HFFc6 (cell line): ENCODE results near the gene RPP21. TPM values are rescaled to one million over a fixed set of nuclear protein-coding genes. Genes with fewer than 3 reads are reported as not detected.

Source experiments
- DNase-seq: peaks from one replicate; pipeline ENCODE4 v3.0.0-alpha.2; 2018
- H3K27ac Mint-ChIP-seq: 2 replicates; pipeline ENCODE4 v1.8.0; 2020; ENCODE audit warnings: mild to moderate bottlenecking, mixed read lengths
- H3K27me3 Mint-ChIP-seq: 2 replicates; pipeline ENCODE4 v1.8.0; 2021; ENCODE audit warnings: mild to moderate bottlenecking, moderate library complexity, mixed read lengths; ENCODE audit not compliant: insufficient read depth
- H3K36me3 Mint-ChIP-seq: 2 replicates; pipeline ENCODE4 v1.8.0; 2021; ENCODE audit warnings: low read depth, mixed read lengths
- H3K4me1 Mint-ChIP-seq: 2 replicates; pipeline ENCODE4 v1.8.0; 2020; ENCODE audit warnings: low read depth, mixed read lengths
- H3K4me3 Mint-ChIP-seq: 2 replicates; pipeline ENCODE4 v1.8.0; 2020; ENCODE audit warnings: mild to moderate bottlenecking, moderate library complexity, mixed read lengths
- H3K9me3 Mint-ChIP-seq: 2 replicates; pipeline ENCODE4 v1.8.0; 2020; ENCODE audit warnings: mild to moderate bottlenecking, mixed read lengths
- CTCF ChIP-seq: fragments of 200-600 bp; sonication (generic); IDR thresholded peaks from 2 replicates; pipeline ENCODE4 v1.5.0; 2021; ENCODE audit warnings: antibody characterized with exemption, mild to moderate bottlenecking
- total RNA-seq, 6 experiments: library from RNA; stranded (reverse); fragmentation: NEBNext Ultra II Directional; extraction: Animal tissue kit (Norgen Biotek cat#: 25700); gene quantifications; 2 replicates in 1 of 6; 3 replicates in 5 of 6; pipeline ENCODE4 v1.2.3, GENCODE V29; 2021

The RPP21 gene
- total RNA-seq, 6 experiments from 2014 or later = 32.3 to 45.9 (median 40.0) TPM

- peaks cover 72% of the 10 kb centered on the region for H3K4me1 Mint-ChIP-seq
- no peaks in the 10 kb centered on the region; the same call in none of the 2 replicates for H3K27me3 Mint-ChIP-seq
- H3K4me3 Mint-ChIP-seq = peak overlapping the region; percentile 86
- peak overlapping the region; percentile 85 for H3K27ac Mint-ChIP-seq
- H3K36me3 Mint-ChIP-seq = peaks cover 46% of the 10 kb centered on the region
- DNase-seq = no peak
- TF ChIP-seq CTCF = no peak
- no peaks in the 10 kb centered on the region for H3K9me3 Mint-ChIP-seq
Measured at GRCh38 chr6:30321692-30322388, 23.1 kb upstream of the RPP21 start.

GRCh38 chr6:30322527-30323501 lies 22.1 kb upstream of the RPP21 start:
- peak overlapping the region; percentile 85 for H3K27ac Mint-ChIP-seq
- H3K4me3 Mint-ChIP-seq = peak overlapping the region; percentile 86
- no peaks in the 10 kb centered on the region for H3K9me3 Mint-ChIP-seq
- H3K27me3 Mint-ChIP-seq = no peaks in the 10 kb centered on the region; the same call in none of the 2 replicates
- DNase-seq = peak; percentile 77
- H3K36me3 Mint-ChIP-seq = peaks cover 40% of the 10 kb centered on the region
- no peak for TF ChIP-seq CTCF
- H3K4me1 Mint-ChIP-seq = peaks cover 74% of the 10 kb centered on the region

- H3K4me1 Mint-ChIP-seq = peaks cover 75% of the 10 kb centered on the region
- H3K27ac Mint-ChIP-seq = peak overlapping the region; percentile 85
- H3K4me3 Mint-ChIP-seq = peak overlapping the region; percentile 95
- no peak for TF ChIP-seq CTCF
- no peaks in the 10 kb centered on the region; the same call in none of the 2 replicates for H3K27me3 Mint-ChIP-seq
- no peaks in the 10 kb centered on the region for H3K9me3 Mint-ChIP-seq
- no peak for DNase-seq
- H3K36me3 Mint-ChIP-seq = peaks cover 35% of the 10 kb centered on the region
Measured at GRCh38 chr6:30323806-30324205, 21.1 kb upstream of the RPP21 start.

- Mint-ChIP-seq H3K27me3 (no peaks in the 10 kb centered on the region; the same call in none of the 2 replicates), H3K27ac (peak overlapping the region; percentile 98), H3K36me3 (peaks cover 30% of the 10 kb centered on the region), H3K4me3 (peak overlapping the region; percentile 95), H3K9me3 (no peaks in the 10 kb centered on the region), H3K4me1 (peaks cover 65% of the 10 kb centered on the region)
- TF ChIP-seq CTCF = no peak
- peak; percentile 56 for DNase-seq
Measured at GRCh38 chr6:30325150-30325872, 19.6 kb upstream of the RPP21 start.

GRCh38 chr6:30325873-30326525 lies 19.0 kb upstream of the RPP21 start:
- no peak for TF ChIP-seq CTCF
- peak overlapping the region; percentile 98 for H3K27ac Mint-ChIP-seq
- peak overlapping the region; percentile 95 for H3K4me3 Mint-ChIP-seq
- H3K36me3 Mint-ChIP-seq = peaks cover 33% of the 10 kb centered on the region
- H3K9me3 Mint-ChIP-seq = no peaks in the 10 kb centered on the region
- H3K4me1 Mint-ChIP-seq = peaks cover 59% of the 10 kb centered on the region
- H3K27me3 Mint-ChIP-seq = no peaks in the 10 kb centered on the region; the same call in none of the 2 replicates
- DNase-seq = peak; percentile 83
